GM13977 (cell line): ENCODE measurements around the gene SLC10A3.

Source experiments
- DNase-seq: peaks from one replicate; pipeline ENCODE4 v3.0.0; 2012; ENCODE audit warnings: low spot score
- in situ Hi-C: fragments of 300-500 bp; cut with MboI; formaldehyde crosslinking; loops from one replicate; pipeline ENCODE4 v1.12.0; 2022; ENCODE audit warnings: low sequenced_read_pairs, low pct_unique_long_range_greater_than_20kb, mixed read lengths, inconsistent platforms; ENCODE audit not compliant: unreplicated experiment
- TF ChIP-seq, protein P1 (sequence below): IDR thresholded peaks from 2 replicates; pipeline ENCODE4 v1.5.1; 2012; ENCODE audit warnings: mild to moderate bottlenecking, control low read depth; ENCODE audit not compliant: insufficient read depth; ENCODE audit errors: extremely low read depth, missing control alignments

Gene SLC10A3

DNA sequence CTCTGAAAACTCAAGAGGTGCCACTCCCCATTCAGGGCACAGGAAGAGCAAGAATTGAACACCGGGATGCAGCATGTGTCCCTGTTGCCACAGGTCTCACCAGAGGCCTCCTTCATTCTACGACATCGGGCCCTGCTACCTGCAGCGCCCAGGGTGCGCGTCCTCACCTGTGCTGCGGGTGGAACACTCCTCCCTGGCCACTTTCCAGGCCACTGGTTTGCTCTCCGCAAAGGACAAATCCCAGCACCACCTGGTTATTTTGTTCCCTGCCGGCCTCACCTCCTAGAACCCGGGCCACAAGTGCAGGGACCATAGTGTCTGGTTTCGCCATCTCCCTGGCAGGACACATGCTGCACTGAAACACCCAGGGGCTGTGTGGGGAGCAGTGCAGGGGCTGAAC is 39.9 kb upstream of the SLC10A3 start:
- in situ Hi-C loops, result no loop called here
- TF ChIP-seq, protein P1, sequence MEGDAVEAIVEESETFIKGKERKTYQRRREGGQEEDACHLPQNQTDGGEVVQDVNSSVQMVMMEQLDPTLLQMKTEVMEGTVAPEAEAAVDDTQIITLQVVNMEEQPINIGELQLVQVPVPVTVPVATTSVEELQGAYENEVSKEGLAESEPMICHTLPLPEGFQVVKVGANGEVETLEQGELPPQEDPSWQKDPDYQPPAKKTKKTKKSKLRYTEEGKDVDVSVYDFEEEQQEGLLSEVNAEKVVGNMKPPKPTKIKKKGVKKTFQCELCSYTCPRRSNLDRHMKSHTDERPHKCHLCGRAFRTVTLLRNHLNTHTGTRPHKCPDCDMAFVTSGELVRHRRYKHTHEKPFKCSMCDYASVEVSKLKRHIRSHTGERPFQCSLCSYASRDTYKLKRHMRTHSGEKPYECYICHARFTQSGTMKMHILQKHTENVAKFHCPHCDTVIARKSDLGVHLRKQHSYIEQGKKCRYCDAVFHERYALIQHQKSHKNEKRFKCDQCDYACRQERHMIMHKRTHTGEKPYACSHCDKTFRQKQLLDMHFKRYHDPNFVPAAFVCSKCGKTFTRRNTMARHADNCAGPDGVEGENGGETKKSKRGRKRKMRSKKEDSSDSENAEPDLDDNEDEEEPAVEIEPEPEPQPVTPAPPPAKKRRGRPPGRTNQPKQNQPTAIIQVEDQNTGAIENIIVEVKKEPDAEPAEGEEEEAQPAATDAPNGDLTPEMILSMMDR, result no peak
- DNase-seq, result no peak

DNA sequence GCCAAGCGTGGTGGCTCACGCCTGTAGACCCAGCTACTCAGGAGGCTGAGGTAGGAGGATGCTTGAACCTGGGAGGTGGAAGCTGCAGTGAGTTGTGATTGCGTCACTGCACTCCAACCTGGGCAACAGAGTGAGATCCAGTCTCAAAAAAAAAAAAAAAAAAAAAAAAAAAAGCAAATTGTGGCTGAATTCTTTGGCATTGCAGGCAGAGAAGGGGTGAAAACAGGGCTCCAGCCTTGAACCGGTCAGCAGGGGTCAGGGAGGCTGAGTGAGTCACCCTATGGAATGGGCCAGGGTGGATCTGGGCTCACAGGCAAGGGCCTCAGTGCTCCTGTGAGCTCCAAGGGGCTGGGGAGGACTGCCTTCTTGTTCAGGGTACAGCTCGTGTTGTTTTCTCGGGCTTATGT is 38.8 kb upstream of the SLC10A3 start:
- DNase-seq, result no peak
- TF ChIP-seq, protein P1, result no peak
- in situ Hi-C loops, result no loop called here

- in situ Hi-C loops, result no loop called here
- TF ChIP-seq, protein P1, result peak; percentile 47
Measured at GRCh38 chrX:154526901-154527675, 36.7 kb upstream of the SLC10A3 start.

DNA sequence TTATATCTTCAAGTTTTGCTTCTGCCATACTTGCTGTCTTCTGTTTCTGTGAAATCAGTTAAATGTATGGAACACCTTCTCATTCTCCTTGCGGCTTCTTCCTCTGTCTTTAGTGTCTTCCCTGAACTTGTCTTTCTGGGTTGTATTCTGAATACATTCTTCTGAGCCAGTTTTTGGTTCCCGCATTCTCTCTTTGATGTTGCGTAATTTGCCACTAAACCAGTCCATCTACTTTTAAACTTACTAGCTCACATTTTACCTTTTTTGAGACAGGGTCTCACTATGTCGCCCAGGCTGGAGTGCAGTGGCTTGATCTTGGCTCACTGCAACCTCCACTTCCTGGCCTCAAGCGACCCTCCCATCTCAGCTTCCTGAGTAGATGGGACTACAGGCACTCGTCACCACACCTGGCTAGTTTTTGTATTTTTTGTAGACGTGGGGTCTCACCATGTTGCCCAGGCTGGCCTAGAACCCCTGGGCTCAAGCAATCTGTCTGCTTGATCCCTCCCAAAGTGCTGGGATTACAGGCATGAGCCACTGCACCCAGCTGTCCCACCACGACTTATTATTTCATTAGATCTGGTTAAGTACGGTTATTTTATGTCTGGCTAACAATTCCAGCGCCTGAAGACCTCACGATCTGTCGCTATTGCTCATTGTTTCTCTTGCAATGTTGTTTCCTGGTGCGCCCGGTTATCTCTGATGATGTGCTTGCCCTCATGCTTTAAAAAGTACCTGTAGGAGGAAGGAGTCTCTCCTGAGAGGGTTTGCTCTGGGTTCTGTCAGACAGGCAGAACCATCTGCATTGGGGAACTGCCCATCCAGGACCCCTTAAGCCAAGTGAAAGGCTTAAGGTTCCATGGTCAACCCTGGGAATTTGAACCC is 35.4 kb upstream of the SLC10A3 start:
- in situ Hi-C loops, result no loop called here
- no peak for DNase-seq

More at GRCh38 chrX:154526901-154527675, 36.7 kb upstream of the SLC10A3 start:
- DNase-seq, result peak; percentile 72

GRCh38 chrX:154519389-154519788 is 29.0 kb upstream of the SLC10A3 start:
- DNase-seq, result no peak
- in situ Hi-C loops, result no loop called here
- TF ChIP-seq, protein P1, result no peak

More for the DNA sequence above, 35.4 kb upstream of the SLC10A3 start:
- TF ChIP-seq, protein P1, result no peak

DNA sequence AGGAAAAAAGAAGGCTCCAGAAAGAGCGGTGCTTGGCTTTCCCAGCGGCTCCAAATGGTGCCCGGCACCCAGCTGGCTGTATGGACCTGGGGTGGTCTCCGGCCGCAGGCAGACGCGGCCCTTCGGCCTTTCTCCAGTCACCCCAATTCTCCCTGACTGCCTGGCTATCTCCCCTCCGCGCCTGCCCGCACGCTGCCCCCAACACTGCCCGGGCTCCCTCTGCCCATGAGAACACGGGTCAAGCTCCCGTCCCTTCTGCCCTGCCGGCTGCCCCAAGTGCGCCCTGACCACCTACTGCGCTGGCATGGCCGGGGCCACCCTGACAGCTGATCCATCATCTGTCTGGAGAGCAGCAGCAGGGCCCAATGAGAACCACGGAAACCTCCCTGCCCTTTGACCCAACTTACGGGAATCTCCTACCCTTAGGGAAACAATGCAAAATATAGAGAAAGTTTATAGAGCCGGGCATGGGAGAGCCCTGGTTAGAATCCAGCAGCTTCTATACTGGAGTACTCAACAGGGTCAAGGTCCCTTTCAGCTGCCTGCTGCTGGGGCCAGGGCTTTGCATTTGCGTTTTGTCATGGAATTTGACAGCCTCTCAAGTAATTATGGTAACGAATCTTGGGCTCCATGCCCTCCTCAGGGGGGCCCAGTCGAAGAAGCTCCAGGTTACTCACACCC is 26.8 kb upstream of the SLC10A3 start:
- DNase-seq, result no peak
- in situ Hi-C loops, result no loop called here
- TF ChIP-seq, protein P1, result no peak
